Mesenchymal stem cell (in vitro differentiated cells and primary cell): ENCODE results near the gene RYK.
A peak's percentile ranks its signal among the peaks of the same experiment; 100 is the strongest.
"Not testable (repeated sequence)": the region's sequence is repeated elsewhere in the genome, so short reads cannot be mapped to it uniquely, and the experiment has no call there.

Source experiments
- DNase-seq: peaks from one replicate; pipeline ENCODE4 v3.0.0-alpha.2; 2013
- H2AFZ ChIP-seq: one replicate; pipeline ENCODE4 v1.6.1; 2013; ENCODE audit warnings: low read depth, mild to moderate bottlenecking, control low read depth, inconsistent platforms, low read length, moderate library complexity
- H2AK5ac ChIP-seq: 2 replicates; pipeline ENCODE4 v1.6.1; 2013; ENCODE audit warnings: low read length, moderate library complexity, mild to moderate bottlenecking, inconsistent platforms; ENCODE audit not compliant: severe bottlenecking
- H2BK120ac ChIP-seq: one replicate; pipeline ENCODE4 v1.6.1; 2013; ENCODE audit warnings: low read depth, mild to moderate bottlenecking, inconsistent platforms, low read length, moderate library complexity
- H2BK12ac ChIP-seq, 2 experiments: one replicate each; pipeline ENCODE4 v1.6.1; 2013; ENCODE audit warnings: inconsistent platforms in 2 of 2, low read length in 2 of 2, mild to moderate bottlenecking in 2 of 2, moderate library complexity in 2 of 2, control low read depth in 1 of 2
- H2BK15ac ChIP-seq: one replicate; pipeline ENCODE4 v1.6.1; 2013; ENCODE audit warnings: mild to moderate bottlenecking, low read depth, inconsistent platforms; ENCODE audit not compliant: poor library complexity, severe bottlenecking
- H2BK5ac ChIP-seq: 2 replicates; pipeline ENCODE4 v1.6.1; 2013; ENCODE audit warnings: low read depth, mild to moderate bottlenecking, low read length, control low read depth, inconsistent platforms; ENCODE audit not compliant: poor library complexity, severe bottlenecking
- H3K14ac ChIP-seq, 2 experiments: one replicate each; pipeline ENCODE4 v1.6.1; 2013; ENCODE audit warnings: inconsistent platforms in 2 of 2, low read length in 2 of 2, control low read depth in 1 of 2, mild to moderate bottlenecking in 1 of 2, moderate library complexity in 1 of 2
- H3K18ac ChIP-seq, 2 experiments: one replicate each; pipeline ENCODE4 v1.6.1; 2013; ENCODE audit warnings: inconsistent platforms in 2 of 2, low read length in 2 of 2, control low read depth in 1 of 2, low read depth in 1 of 2, mild to moderate bottlenecking in 1 of 2
- H3K23ac ChIP-seq, 2 experiments: one replicate each; pipeline ENCODE4 v1.6.1; 2013; ENCODE audit warnings: inconsistent platforms in 2 of 2, low read length in 2 of 2, mild to moderate bottlenecking in 2 of 2, moderate library complexity in 2 of 2, control low read depth in 1 of 2
- H3K27ac ChIP-seq: 2 replicates; pipeline ENCODE4 v1.5.1; 2013; ENCODE audit warnings: mild to moderate bottlenecking, moderate library complexity, low read length, control low read depth, inconsistent platforms; ENCODE audit not compliant: poor library complexity, severe bottlenecking
- H3K27me3 ChIP-seq, 2 experiments: 2 replicates each; pipeline versions ENCODE4 v1.6.1 to v1.7.0; 2013; ENCODE audit warnings: low read length in 2 of 2, mild to moderate bottlenecking in 2 of 2, moderate library complexity in 2 of 2, control low read depth in 1 of 2, inconsistent platforms in 1 of 2; ENCODE audit not compliant: control insufficient read depth in 1 of 2, insufficient read depth in 1 of 2
- H3K36me3 ChIP-seq, 2 experiments: 2 replicates each; pipeline versions ENCODE4 v1.6.1 to v1.7.0; 2013; ENCODE audit warnings: low read length in 2 of 2, control low read depth in 1 of 2, inconsistent platforms in 1 of 2, low read depth in 1 of 2, mild to moderate bottlenecking in 1 of 2; ENCODE audit not compliant: insufficient read depth in 2 of 2, control insufficient read depth in 1 of 2
- H3K4ac ChIP-seq, 2 experiments: one replicate each; pipeline ENCODE4 v1.6.1; 2013; ENCODE audit warnings: inconsistent platforms in 2 of 2, low read length in 2 of 2, mild to moderate bottlenecking in 2 of 2, moderate library complexity in 2 of 2, control low read depth in 1 of 2, low read depth in 1 of 2
- H3K4me1 ChIP-seq: 2 replicates; pipeline ENCODE4 v1.6.1; 2013; ENCODE audit warnings: low read depth, low read length, control low read depth; ENCODE audit not compliant: control insufficient read depth, insufficient read depth
- H3K4me2 ChIP-seq: 2 replicates; pipeline ENCODE4 v1.6.1; 2013; ENCODE audit warnings: low read length, mild to moderate bottlenecking, inconsistent platforms; ENCODE audit not compliant: poor library complexity, severe bottlenecking
- H3K4me3 ChIP-seq, 2 experiments: 2 replicates each; pipeline versions ENCODE4 v1.5.1 to v1.7.0; 2013; ENCODE audit warnings: low read length in 2 of 2, mild to moderate bottlenecking in 2 of 2, control low read depth in 1 of 2, low read depth in 1 of 2; ENCODE audit not compliant: insufficient read depth in 1 of 2
- H3K79me1 ChIP-seq: replicated peaks from 2 replicates; pipeline ENCODE4 v1.6.1; 2013; ENCODE audit warnings: mild to moderate bottlenecking, control low read depth, low read length, inconsistent platforms; ENCODE audit not compliant: poor library complexity, severe bottlenecking
- H3K9ac ChIP-seq: 2 replicates; pipeline ENCODE4 v1.7.0; 2013; ENCODE audit warnings: mild to moderate bottlenecking, low read length, moderate library complexity
- H3K9me3 ChIP-seq: 2 replicates; pipeline ENCODE4 v1.7.0; 2013; ENCODE audit warnings: mild to moderate bottlenecking, low read length; ENCODE audit not compliant: control insufficient read depth
- H4K8ac ChIP-seq: one replicate; pipeline ENCODE4 v1.6.1; 2013; ENCODE audit warnings: inconsistent platforms, mild to moderate bottlenecking, low read length, moderate library complexity
- H4K91ac ChIP-seq: one replicate; pipeline ENCODE4 v1.6.1; 2013; ENCODE audit warnings: mild to moderate bottlenecking, low read length, inconsistent platforms
- WGBS: methylation state at CpG from one replicate; pipeline ENCODE4 v1.1.7; 2013; ENCODE audit warnings: mixed read lengths; 5-methylcytosine and 5-hydroxymethylcytosine counted together

RYK gene

GRCh38 chr3:134199880-134200279 lies 50.8 kb downstream of the RYK start:
- H3K9ac ChIP-seq, H2AFZ ChIP-seq, H3K18ac ChIP-seq, H2BK15ac ChIP-seq, H3K14ac ChIP-seq, DNase-seq, H3K23ac ChIP-seq, H2BK120ac ChIP-seq, H3K4me2 ChIP-seq, H3K4me1 ChIP-seq, H3K9me3 ChIP-seq, H2BK12ac ChIP-seq, H3K27ac ChIP-seq, H2BK5ac ChIP-seq, H3K4me3 ChIP-seq, H4K91ac ChIP-seq, H2AK5ac ChIP-seq, H4K8ac ChIP-seq, H3K27me3 ChIP-seq, H3K4ac ChIP-seq: not testable (repeated sequence)
- peaks cover 11 to 63% of the 10 kb centered on the region in 2 experiments for H3K36me3 ChIP-seq
- H3K79me1 ChIP-seq, result peaks cover 18% of the 10 kb centered on the region
- WGBS, result 100% methylated on average over 7 of the region's 8 CpGs

GRCh38 chr3:134199240-134199639 lies 51.4 kb downstream of the RYK start:
- Histone ChIP-seq H3K18ac (no peak overlapping the region), H2BK120ac (no peak overlapping the region), H3K4ac (no peak overlapping the region), H2AFZ (no peak overlapping the region), H2AK5ac (no peak overlapping the region), H3K9ac (no peak overlapping the region), H3K23ac (no peak overlapping the region), H3K14ac (no peak overlapping the region), H3K4me3 (no peak overlapping the region), H3K27me3 (no peaks in the 10 kb centered on the region), H2BK12ac (no peak overlapping the region), H2BK15ac (no peak overlapping the region), H4K8ac (no peak overlapping the region), H3K27ac (no peak overlapping the region), H3K4me1 (peaks cover 1% of the 10 kb centered on the region), H3K79me1 (peaks cover 16% of the 10 kb centered on the region), H4K91ac (no peak overlapping the region), H3K4me2 (no peak overlapping the region), H3K36me3 (peaks cover 11 to 64% of the 10 kb centered on the region in 2 experiments), H2BK5ac (no peak overlapping the region), H3K9me3 (no peaks in the 10 kb centered on the region)
- WGBS, result 79% methylated on average over 2 of the region's 3 CpGs
- no peak for DNase-seq

GRCh38 chr3:134198414-134198813 lies 52.2 kb downstream of the RYK start:
- no peaks in the 10 kb centered on the region for H3K9me3 ChIP-seq
- H3K36me3 ChIP-seq, result peaks cover 11 to 70% of the 10 kb centered on the region in 2 experiments
- H3K14ac ChIP-seq, result no peak overlapping the region
- H3K27me3 ChIP-seq, result no peaks in the 10 kb centered on the region
- no peak overlapping the region for H2BK12ac ChIP-seq
- no peak overlapping the region for H3K27ac ChIP-seq
- no peak overlapping the region for H4K8ac ChIP-seq
- H3K23ac ChIP-seq, result no peak overlapping the region
- H3K79me1 ChIP-seq, result peaks cover 16% of the 10 kb centered on the region
- no peak overlapping the region for H2BK120ac ChIP-seq
- no peak overlapping the region for H3K9ac ChIP-seq
- no peak overlapping the region for H4K91ac ChIP-seq
- peaks cover 1% of the 10 kb centered on the region for H3K4me1 ChIP-seq
- no peak overlapping the region for H3K4me2 ChIP-seq
- H3K4ac ChIP-seq, result no peak overlapping the region
- no peak overlapping the region for H3K4me3 ChIP-seq
- no peak for DNase-seq
- no peak overlapping the region for H2BK15ac ChIP-seq
- H2AFZ ChIP-seq, result no peak overlapping the region
- H3K18ac ChIP-seq, result no peak overlapping the region
- no peak overlapping the region for H2AK5ac ChIP-seq
- WGBS, result 90% methylated on average over 1 of the region's 2 CpGs
- no peak overlapping the region for H2BK5ac ChIP-seq

GRCh38 chr3:134197681-134198261 lies 52.9 kb downstream of the RYK start:
- Histone ChIP-seq H3K4me2 (no peak overlapping the region), H3K23ac (no peak overlapping the region), H3K27ac (no peak overlapping the region), H2AK5ac (no peak overlapping the region), H3K36me3 (peaks cover 11 to 73% of the 10 kb centered on the region in 2 experiments), H4K91ac (no peak overlapping the region), H3K18ac (no peak overlapping the region), H2BK5ac (no peak overlapping the region), H2AFZ (no peak overlapping the region), H2BK120ac (no peak overlapping the region), H4K8ac (no peak overlapping the region), H2BK15ac (no peak overlapping the region), H3K14ac (no peak overlapping the region), H3K4me1 (peaks cover 1% of the 10 kb centered on the region), H3K27me3 (no peaks in the 10 kb centered on the region), H3K4ac (no peak overlapping the region), H3K4me3 (no peak overlapping the region), H2BK12ac (no peak overlapping the region), H3K9ac (no peak overlapping the region), H3K79me1 (peaks cover 16% of the 10 kb centered on the region), H3K9me3 (no peaks in the 10 kb centered on the region)
- WGBS, result no CpG with 5 or more reads among the region's 2 CpGs
- peak; percentile 76 for DNase-seq
